ENCODE results near the gene PPP6R2.
"Not testable (repeated sequence)": the region's sequence is repeated elsewhere in the genome, so short reads cannot be mapped to it uniquely, and the experiment has no call there.

PPP6R2 gene

DNA sequence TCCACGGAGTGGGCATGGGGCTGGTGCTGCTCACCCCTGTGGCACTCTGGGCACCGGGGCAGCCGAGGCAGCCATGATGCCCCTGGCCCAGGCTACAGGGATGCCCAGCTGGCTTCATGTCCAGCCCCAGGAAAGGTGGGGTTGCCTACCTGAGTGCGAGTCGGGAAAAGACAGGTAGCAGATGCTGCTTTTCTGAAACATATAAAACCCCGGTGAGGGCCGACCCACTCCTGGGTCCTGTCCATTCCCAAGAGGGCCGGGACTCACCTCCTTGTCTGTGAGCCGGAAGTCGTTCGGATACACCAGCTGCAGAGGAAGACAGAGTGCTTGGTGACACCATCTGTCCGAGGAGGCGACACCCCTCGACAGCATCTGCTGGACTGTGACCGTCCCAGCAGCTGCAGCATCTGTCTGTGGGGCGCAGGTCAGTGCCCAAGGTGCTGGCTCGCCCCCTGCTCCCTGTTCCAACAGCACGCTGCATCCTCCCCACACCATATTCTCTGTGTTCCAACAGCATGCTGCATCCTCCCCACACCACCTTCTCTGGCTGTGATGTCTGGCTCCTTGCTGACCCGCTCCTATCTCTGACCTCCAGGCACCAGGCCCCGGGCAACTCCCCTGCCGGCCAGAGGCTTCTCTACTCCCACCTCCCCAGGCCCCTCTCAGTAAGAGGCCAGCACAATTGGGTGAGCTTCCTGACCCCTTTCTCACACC, 24.3 kb upstream of the PPP6R2 start:
- no peak for DNase-seq (ENCODE audit: low read depth)

DNA sequence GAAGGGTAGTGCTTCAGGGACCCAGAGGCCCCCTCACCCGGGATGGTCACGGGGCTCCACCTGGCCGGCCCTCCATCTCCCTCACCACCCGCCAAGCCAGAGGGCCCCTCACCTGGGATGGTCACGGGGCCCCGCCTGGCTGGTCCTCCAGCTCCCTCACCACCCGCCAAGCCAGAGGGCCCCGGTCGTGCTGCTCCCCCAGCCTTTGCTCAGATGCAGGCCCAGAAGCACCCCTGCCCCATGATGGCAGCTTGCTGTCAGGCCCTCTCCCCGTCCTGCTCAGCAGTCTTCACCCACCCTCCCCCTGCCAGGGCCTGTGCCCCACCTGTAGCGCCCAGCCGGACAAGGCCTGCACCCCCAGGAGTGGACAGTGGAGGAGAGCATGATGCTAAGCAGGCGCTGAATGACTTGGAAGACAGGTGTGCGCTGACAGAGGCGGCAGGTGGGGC, 23.6 kb upstream of the PPP6R2 start:
- no peak for DNase-seq (ENCODE audit: low read depth)

- DNase-seq (ENCODE audit: low read depth): no peak
These were observed 23.0 kb upstream of the PPP6R2 start for GRCh38 chr22:50320116-50320515.

GRCh38 chr22:50320671-50321325, 22.3 kb upstream of the PPP6R2 start:
- DNase-seq (ENCODE audit: low read depth): no peak

- DNase-seq (ENCODE audit: low read depth): not testable (repeated sequence)
These were observed 20.6 kb upstream of the PPP6R2 start for GRCh38 chr22:50322382-50323104.

DNA sequence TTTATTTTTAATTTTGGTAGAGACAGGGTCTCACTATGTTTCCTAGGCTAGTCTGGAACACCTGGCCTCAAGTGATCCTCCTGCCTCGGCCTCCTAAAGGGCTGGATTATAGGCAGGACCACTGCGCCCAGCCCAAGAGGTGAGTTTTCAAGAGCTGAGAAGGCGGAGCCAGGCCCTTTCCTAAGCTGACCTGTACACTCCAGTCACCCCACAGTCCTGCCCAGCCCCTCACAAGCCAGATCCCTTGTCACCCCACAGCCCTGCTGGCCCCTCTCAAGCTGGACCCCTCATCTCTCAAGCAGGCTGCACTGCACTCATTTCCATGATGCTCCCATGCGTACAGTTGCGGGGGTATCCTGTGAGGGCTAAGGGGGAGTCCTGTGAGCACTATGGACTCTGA, 19.2 kb upstream of the PPP6R2 start:
- no peak for DNase-seq (ENCODE audit: low read depth)

- DNase-seq (ENCODE audit: low read depth): no peak
These were observed 17.5 kb upstream of the PPP6R2 start for GRCh38 chr22:50325444-50326224.

GRCh38 chr22:50326225-50326955, 16.7 kb upstream of the PPP6R2 start:
- DNase-seq (ENCODE audit: low read depth): no peak

DNA sequence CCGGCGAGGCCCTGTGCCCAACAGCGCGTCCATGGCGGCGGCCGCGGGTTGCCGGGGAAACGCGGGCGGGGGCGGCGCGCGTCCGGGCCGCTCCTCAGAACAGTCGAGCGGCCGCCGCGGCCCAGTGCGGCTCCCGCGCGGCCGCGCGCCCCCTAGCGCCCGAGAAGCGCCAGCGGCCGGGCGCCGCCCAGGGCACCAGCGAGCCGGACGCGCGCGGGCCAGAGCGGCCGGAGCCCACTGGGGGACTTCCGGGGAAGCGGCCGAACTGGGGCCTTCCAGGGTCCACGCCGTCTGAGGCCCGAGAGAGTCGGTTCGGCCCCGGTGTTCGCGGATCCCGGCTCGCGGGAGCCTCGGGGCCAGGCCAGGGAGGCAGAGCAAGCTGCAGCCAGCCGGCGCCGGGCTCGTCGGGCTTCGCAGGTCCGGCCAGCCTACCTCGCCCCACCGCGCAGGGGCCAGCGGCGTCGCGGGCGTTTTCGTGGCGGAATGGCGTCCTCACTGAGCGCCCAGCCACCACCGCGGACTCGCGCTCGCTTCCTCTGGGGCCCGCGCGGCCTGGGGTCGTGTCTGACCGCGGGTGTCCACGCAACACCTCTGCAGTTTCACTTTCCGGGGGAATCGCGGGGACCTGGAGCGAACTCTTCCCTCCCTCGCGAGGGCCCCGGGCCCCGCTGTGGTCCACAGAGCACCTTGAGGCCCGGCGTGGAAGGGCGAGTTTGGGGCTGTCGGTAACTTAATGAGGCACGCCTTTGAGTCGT, 16.0 kb upstream of the PPP6R2 start, which contains the start of gene DENND6B:
DENND6B (minus strand) TSS at position 57 of the 755 bp plus-strand sequence; CDS start at position 33, 24 bp downstream.
- peak; percentile 60 for DNase-seq (ENCODE audit: low read depth)

DNA sequence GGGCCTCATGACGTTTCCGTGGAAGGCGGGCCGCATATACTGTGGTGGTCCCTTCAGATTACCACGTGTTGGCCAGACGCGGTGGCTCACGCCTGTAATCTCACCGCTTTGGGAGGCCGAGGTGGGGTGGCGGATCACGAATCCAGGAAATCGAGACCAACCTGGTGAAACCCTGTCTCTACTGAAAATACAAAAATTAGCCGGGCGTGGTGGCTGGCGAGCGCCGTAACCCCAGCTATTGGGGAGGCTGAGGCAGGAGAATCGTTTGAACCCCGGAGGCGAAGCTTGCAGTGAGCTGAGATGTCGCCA, 15.5 kb upstream of the PPP6R2 start:
- DNase-seq (ENCODE audit: low read depth): no peak

DNA sequence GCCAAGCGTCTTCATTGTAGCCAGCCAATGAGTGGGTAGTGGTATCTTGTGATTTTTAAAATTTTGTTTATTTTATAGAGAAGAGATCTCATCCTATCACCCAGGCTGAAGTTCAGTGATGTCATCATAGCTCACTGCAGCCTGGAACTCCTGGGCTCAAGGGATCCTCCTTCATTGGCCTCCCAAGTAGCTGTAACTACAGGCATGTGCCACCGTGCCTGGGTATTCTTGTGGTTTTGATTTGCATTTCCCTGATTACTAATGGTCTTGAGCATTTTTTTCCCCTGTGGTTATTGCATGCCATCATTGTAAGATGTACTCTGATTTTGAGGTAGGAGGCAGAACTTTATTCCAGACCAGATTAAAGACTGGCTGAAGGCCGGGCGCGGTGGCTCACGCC, 13.9 kb upstream of the PPP6R2 start:
- no peak for DNase-seq (ENCODE audit: low read depth)

DNA sequence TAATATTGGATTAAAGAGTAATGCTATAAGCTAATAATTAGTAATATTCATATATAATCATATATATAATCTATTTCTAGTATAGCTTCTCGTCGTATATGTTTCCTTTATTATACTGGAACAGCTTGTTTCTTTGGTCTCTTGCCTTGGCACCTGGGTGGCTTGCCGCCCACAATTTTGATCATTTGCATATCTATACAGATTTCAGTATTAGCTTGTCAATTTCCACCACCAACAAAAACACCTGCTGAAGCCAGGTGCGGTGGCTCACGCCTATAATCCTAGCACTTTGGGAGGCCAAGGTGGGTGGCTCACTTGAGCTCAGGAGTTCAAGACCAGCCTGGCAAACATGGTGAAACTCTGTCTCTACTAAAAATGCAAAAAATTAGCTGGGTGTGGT, 8.7 kb upstream of the PPP6R2 start:
- not testable (repeated sequence) for DNase-seq (ENCODE audit: low read depth)

- DNase-seq (ENCODE audit: low read depth): no peak
These were observed 5.7 kb upstream of the PPP6R2 start for GRCh38 chr22:50337262-50338041.

- DNase-seq (ENCODE audit: low read depth): no peak
These were observed 5.0 kb upstream of the PPP6R2 start for GRCh38 chr22:50338042-50338573.

GRCh38 chr22:50338860-50339462, 4.2 kb upstream of the PPP6R2 start:
- no peak for DNase-seq (ENCODE audit: low read depth)

DNA sequence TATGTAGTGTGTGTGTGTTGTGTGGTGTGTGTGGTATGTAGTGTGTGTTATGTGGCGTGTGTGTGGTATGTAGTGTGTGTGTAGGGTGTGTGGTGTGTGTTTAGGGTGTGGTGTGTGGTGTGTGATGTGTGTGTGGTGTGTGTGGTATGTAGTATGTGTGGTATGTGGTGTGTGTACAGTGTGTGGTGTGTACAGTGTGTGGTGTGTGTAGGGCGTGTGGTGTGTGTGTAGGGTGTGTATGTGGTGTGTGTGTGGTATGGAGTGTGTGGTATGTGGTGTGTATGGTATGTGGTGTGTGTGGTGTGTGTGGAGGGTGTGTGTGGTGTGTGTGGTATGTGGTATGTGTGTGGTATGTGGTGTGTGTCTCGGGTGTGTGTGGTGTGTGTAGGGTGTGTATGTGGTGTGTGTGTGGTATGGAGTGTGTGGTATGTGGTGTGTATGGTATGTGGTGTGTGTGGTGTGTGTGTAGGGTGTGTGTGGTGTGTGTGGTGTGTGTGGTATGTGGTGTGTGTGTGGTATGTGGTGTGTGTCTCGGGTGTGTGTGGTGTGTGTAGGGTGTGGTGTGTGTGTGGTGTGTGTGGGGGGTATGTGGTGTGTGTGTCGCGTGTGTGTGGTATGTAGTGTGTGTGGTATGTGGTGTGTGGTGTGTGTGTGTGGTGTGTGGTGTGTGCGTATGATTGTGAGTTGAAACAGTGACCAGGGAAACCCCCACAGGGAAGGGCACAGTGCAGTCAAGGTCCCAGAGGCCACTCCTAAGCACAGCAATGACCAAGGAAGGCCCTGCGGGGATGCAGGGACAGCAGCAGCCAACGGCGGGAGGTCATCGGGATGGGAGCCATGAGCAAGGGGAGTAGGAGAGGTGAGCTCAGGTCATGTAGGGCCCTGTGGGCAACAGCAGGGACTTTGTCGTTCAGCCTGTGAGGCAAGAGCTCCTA, 2.9 kb upstream of the PPP6R2 start:
- DNase-seq (ENCODE audit: low read depth): no peak

- DNase-seq (ENCODE audit: low read depth): peak; percentile 53
These were observed 1.0 kb upstream of the PPP6R2 start for GRCh38 chr22:50341977-50342650.

GRCh38 chr22:50343541-50343935, 411 bp downstream of the PPP6R2 start:
- no peak for DNase-seq (ENCODE audit: low read depth)

All from CMK (cell line).